ENCODE data around the gene DLG5. TPM values are rescaled to one million over a fixed set of nuclear protein-coding genes. Genes with fewer than 3 reads are reported as not detected.

DLG5 gene
- total RNA-seq, 3 donors from 2014 or later: 43.0 to 192 (median 138) TPM

- H3K4me1 ChIP-seq: no peaks in the 10 kb centered on the region
- no peak overlapping the region for H3K4me3 ChIP-seq
- DNase-seq (ENCODE audit: low spot score in 2 of 2): no peak
- no peaks in the 10 kb centered on the region for H3K27me3 ChIP-seq
- TF ChIP-seq POLR2A (IDR thresholded peaks at IDR 0.05) (no peak), CTCF (IDR thresholded peaks at IDR 0.05) (no peak), POLR2AphosphoS5 (IDR thresholded peaks at IDR 0.05) (no peak)
- H3K27ac ChIP-seq: no peak overlapping the region
- peaks cover 4% of the 10 kb centered on the region for H3K36me3 ChIP-seq
- intact Hi-C loops (cut with DNase I; ENCODE audit: low total_unique reads): no loop called here
- H3K9me3 ChIP-seq: no peaks in the 10 kb centered on the region
These were observed 127.2 kb downstream of the DLG5 start for GRCh38 chr10:77799352-77799751.

- no peak for DNase-seq (ENCODE audit: low spot score in 2 of 2)
- H3K9me3 ChIP-seq: no peaks in the 10 kb centered on the region
- peaks cover 4% of the 10 kb centered on the region for H3K36me3 ChIP-seq
- no peak overlapping the region for H3K27ac ChIP-seq
- H3K27me3 ChIP-seq: no peaks in the 10 kb centered on the region
- no peak overlapping the region for H3K4me3 ChIP-seq
- TF ChIP-seq POLR2AphosphoS5 (IDR thresholded peaks at IDR 0.05) (no peak), CTCF (IDR thresholded peaks at IDR 0.05) (no peak), POLR2A (IDR thresholded peaks at IDR 0.05) (no peak)
- H3K4me1 ChIP-seq: no peaks in the 10 kb centered on the region
- intact Hi-C loops (cut with DNase I; ENCODE audit: low total_unique reads): no loop called here
These were observed 127.6 kb downstream of the DLG5 start for GRCh38 chr10:77798940-77799339.

- Histone ChIP-seq H3K4me1 (no peaks in the 10 kb centered on the region), H3K36me3 (peaks cover 6% of the 10 kb centered on the region)
- intact Hi-C loops (cut with DNase I; ENCODE audit: low total_unique reads): no loop called here
These were observed 130.1 kb downstream of the DLG5 start for GRCh38 chr10:77796311-77796915.

GRCh38 chr10:77795426-77796055 is 131.0 kb downstream of the DLG5 start:
- Histone ChIP-seq H3K9me3 (no peaks in the 10 kb centered on the region), H3K36me3 (peaks cover 7% of the 10 kb centered on the region), H3K4me1 (no peaks in the 10 kb centered on the region), H3K4me3 (no peak overlapping the region), H3K27me3 (no peaks in the 10 kb centered on the region), H3K27ac (no peak overlapping the region)
- intact Hi-C loops (cut with DNase I; ENCODE audit: low total_unique reads): no loop called here
- DNase-seq (ENCODE audit: low spot score in 2 of 2): no peak
- TF ChIP-seq POLR2AphosphoS5 (IDR thresholded peaks at IDR 0.05) (no peak), POLR2A (IDR thresholded peaks at IDR 0.05) (no peak), CTCF (IDR thresholded peaks at IDR 0.05) (no peak)

More at GRCh38 chr10:77796311-77796915, 130.1 kb downstream of the DLG5 start:
- H3K27me3 ChIP-seq: no peaks in the 10 kb centered on the region
- no peak for DNase-seq (ENCODE audit: low spot score in 2 of 2)
- no peaks in the 10 kb centered on the region for H3K9me3 ChIP-seq
- H3K27ac ChIP-seq: no peak overlapping the region
- TF ChIP-seq POLR2A (IDR thresholded peaks at IDR 0.05): no peak
- TF ChIP-seq CTCF (IDR thresholded peaks at IDR 0.05): no peak
- TF ChIP-seq POLR2AphosphoS5 (IDR thresholded peaks at IDR 0.05): no peak
- H3K4me3 ChIP-seq: no peak overlapping the region
